ENCODE results near the gene DNAH11. TPM values are rescaled to one million over a fixed set of nuclear protein-coding genes. Genes with fewer than 3 reads are reported as not detected.
"Not testable (repeated sequence)": the region's sequence is repeated elsewhere in the genome, so short reads cannot be mapped to it uniquely, and the experiment has no call there.

DNAH11 gene
- total RNA-seq, 1 donor from 2014 or later = 0.02 TPM

DNA sequence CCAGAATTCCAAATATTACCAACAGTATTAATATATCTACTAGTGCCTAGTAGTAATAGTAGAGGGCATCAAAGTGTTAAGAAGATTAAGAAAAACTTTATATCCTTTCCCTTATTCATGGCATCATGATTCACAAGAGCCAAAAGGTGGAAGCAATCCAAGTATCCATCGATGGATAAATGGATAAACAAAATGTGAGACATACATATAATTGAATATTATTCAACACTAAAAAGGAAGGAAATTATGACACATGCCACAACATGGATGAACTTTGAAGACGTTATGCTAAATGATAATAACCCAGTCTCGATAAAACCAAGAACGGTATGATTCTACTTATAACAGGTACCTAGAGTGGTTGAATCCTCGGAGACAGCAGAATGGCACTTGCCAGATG lies 379.8 kb downstream of the DNAH11 start:
- peaks cover 6% of the 10 kb centered on the region for H3K9me3 Mint-ChIP-seq (ENCODE audit: low read depth)
- no peaks in the 10 kb centered on the region for H3K27me3 Mint-ChIP-seq (ENCODE audit: low read depth)
- H3K36me3 Mint-ChIP-seq (ENCODE audit: low read depth) = peaks cover 4% of the 10 kb centered on the region
- no peak overlapping the region for H3K4me3 Mint-ChIP-seq (ENCODE audit: unreplicated experiment)
- H3K27ac Mint-ChIP-seq (ENCODE audit: unreplicated experiment) = no peak overlapping the region
- TF ChIP-seq, protein P1, sequence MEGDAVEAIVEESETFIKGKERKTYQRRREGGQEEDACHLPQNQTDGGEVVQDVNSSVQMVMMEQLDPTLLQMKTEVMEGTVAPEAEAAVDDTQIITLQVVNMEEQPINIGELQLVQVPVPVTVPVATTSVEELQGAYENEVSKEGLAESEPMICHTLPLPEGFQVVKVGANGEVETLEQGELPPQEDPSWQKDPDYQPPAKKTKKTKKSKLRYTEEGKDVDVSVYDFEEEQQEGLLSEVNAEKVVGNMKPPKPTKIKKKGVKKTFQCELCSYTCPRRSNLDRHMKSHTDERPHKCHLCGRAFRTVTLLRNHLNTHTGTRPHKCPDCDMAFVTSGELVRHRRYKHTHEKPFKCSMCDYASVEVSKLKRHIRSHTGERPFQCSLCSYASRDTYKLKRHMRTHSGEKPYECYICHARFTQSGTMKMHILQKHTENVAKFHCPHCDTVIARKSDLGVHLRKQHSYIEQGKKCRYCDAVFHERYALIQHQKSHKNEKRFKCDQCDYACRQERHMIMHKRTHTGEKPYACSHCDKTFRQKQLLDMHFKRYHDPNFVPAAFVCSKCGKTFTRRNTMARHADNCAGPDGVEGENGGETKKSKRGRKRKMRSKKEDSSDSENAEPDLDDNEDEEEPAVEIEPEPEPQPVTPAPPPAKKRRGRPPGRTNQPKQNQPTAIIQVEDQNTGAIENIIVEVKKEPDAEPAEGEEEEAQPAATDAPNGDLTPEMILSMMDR (IDR thresholded peaks at IDR 0.05) = no peak
- H3K4me1 Mint-ChIP-seq (ENCODE audit: low read depth) = peaks cover 3% of the 10 kb centered on the region
- no peak for DNase-seq (ENCODE audit: low spot score)

DNA sequence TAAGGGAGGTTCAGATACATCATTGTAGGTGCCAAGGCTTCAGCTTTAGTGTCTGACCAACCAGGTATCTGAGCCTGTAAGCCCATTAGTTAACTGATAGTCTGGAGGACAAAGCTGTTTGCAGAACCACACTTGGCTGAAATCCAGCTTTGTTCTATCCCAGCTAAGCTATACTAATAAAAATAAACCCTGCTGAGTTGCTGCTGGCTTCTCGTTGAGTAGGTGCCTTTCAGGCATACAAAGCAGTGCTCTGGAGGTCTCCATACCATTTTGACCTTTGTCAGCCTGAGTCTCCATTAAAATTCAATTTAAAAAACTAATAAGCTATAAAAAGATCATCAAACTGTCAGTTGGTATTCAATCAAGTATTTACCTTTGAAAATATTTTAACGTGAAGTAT lies 380.8 kb downstream of the DNAH11 start:
- Mint-ChIP-seq H3K27ac (ENCODE audit: unreplicated experiment) (no peak overlapping the region), H3K9me3 (ENCODE audit: low read depth) (peaks cover 8% of the 10 kb centered on the region), H3K4me3 (ENCODE audit: unreplicated experiment) (no peak overlapping the region), H3K4me1 (ENCODE audit: low read depth) (peaks cover 3% of the 10 kb centered on the region), H3K27me3 (ENCODE audit: low read depth) (no peaks in the 10 kb centered on the region), H3K36me3 (ENCODE audit: low read depth) (peaks cover 5% of the 10 kb centered on the region)
- TF ChIP-seq, protein P1 (IDR thresholded peaks at IDR 0.05) = no peak
- no peak for DNase-seq (ENCODE audit: low spot score)

DNA sequence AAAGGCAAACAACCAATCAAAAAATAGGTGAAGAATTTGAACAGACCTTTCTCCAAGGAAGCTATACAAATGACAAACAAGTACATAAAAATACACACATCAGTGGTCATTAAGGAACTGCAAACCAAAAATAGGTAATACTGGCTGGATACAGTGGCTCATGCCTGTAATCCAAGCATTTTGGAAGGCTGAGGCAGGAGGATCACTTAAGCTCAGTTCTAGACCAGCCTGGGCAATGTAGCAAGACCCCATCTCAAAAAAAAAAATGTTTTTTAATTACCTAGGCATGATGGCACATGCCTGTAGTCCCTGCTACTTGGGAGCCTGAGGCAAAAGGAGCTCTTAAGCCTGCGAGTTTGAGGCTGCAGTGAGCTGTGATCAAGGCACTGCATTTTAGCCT lies 383.6 kb downstream of the DNAH11 start:
- Mint-ChIP-seq H3K4me3 (ENCODE audit: unreplicated experiment) (no peak overlapping the region), H3K27me3 (ENCODE audit: low read depth) (no peaks in the 10 kb centered on the region), H3K27ac (ENCODE audit: unreplicated experiment) (no peak overlapping the region), H3K36me3 (ENCODE audit: low read depth) (peaks cover 15% of the 10 kb centered on the region), H3K9me3 (ENCODE audit: low read depth) (peaks cover 18% of the 10 kb centered on the region), H3K4me1 (ENCODE audit: low read depth) (peaks cover 3% of the 10 kb centered on the region)
- TF ChIP-seq, protein P1 (IDR thresholded peaks at IDR 0.05) = no peak
- no peak for DNase-seq (ENCODE audit: low spot score)

DNA sequence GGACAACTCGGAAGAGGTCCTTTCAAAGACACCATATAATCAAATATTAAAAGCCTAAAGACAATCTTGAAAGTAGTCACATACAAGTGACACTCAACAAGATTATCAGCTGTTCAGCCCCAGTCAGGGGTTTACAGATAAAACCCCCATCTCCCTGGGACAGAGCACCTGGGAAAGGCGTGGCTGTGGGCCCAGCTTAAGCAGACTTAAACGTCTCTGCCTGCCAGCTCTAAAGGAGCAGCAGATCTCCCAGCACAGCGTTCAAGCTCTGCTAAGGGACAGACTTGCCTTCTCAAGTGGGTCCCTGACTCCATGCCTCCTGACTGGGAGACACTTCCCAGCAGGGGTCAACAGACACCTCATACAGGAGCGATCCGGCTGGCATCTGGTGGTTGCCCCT lies 384.9 kb downstream of the DNAH11 start:
- Mint-ChIP-seq H3K4me3 (ENCODE audit: unreplicated experiment) (no peak overlapping the region), H3K4me1 (ENCODE audit: low read depth) (peaks cover 3% of the 10 kb centered on the region), H3K9me3 (ENCODE audit: low read depth) (peaks cover 18% of the 10 kb centered on the region), H3K27me3 (ENCODE audit: low read depth) (no peaks in the 10 kb centered on the region), H3K27ac (ENCODE audit: unreplicated experiment) (no peak overlapping the region), H3K36me3 (ENCODE audit: low read depth) (peaks cover 15% of the 10 kb centered on the region)
- no peak for DNase-seq (ENCODE audit: low spot score)
- TF ChIP-seq, protein P1 (IDR thresholded peaks at IDR 0.05) = no peak

DNA sequence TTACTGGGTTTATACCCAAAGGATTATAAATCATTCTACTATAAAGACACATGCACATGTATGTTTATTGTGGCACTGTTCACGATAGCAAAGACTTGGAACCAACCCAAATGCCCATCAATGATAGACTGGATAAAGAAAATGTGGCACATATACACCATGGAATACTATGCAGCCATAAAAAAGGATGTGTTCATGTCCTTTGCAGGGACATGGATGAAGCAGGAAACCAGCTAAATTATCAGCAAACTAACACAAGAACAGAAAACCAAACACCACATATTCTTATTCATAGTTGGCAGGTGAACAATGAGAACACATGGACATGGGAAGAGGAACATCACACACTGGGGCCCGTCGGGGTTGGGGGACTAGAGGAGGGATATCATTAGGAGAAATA lies 390.5 kb downstream of the DNAH11 start:
- peaks cover 32% of the 10 kb centered on the region for H3K9me3 Mint-ChIP-seq (ENCODE audit: low read depth)
- peaks cover 20% of the 10 kb centered on the region for H3K36me3 Mint-ChIP-seq (ENCODE audit: low read depth)
- not testable (repeated sequence) for H3K4me1 Mint-ChIP-seq (ENCODE audit: low read depth); H3K4me3 Mint-ChIP-seq (ENCODE audit: unreplicated experiment); H3K27ac Mint-ChIP-seq (ENCODE audit: unreplicated experiment); DNase-seq (ENCODE audit: low spot score); H3K27me3 Mint-ChIP-seq (ENCODE audit: low read depth)

DNA sequence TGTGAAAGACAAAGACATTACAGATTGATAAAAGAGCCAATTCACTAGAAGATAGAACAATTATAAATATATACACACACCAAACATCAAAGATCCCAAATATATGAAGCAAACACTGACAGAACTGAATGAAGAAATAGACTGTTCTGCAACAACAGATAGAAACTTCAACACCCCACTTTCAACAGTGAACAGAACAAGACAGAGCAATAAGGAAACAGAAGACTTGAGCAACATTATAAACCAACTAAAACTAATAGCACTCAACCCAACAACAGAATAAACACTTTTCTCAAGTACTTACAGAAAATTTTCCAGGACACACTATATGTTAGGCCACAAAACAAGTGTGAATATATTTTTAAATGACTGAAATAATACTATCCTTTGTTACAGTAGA lies 392.0 kb downstream of the DNAH11 start:
- Mint-ChIP-seq H3K27me3 (ENCODE audit: low read depth) (no peaks in the 10 kb centered on the region), H3K4me1 (ENCODE audit: low read depth) (peaks cover 10% of the 10 kb centered on the region), H3K4me3 (ENCODE audit: unreplicated experiment) (no peak overlapping the region), H3K36me3 (ENCODE audit: low read depth) (peaks cover 15% of the 10 kb centered on the region), H3K27ac (ENCODE audit: unreplicated experiment) (no peak overlapping the region), H3K9me3 (ENCODE audit: low read depth) (peaks cover 23% of the 10 kb centered on the region)
- no peak for DNase-seq (ENCODE audit: low spot score)
- TF ChIP-seq, protein P1 (IDR thresholded peaks at IDR 0.05) = no peak

Measured in chondrocyte (in vitro differentiated cells).